IMR-90 (cell line): ENCODE results near the gene TSC2. TPM values are rescaled to one million over a fixed set of nuclear protein-coding genes. Genes with fewer than 3 reads are reported as not detected.
"Not testable (repeated sequence)": the region's sequence is repeated elsewhere in the genome, so short reads cannot be mapped to it uniquely, and the experiment has no call there.

ENCODE experiments used
- ATAC-seq: fragments of 200-7000 bp; cut with Tn5 transposase; 2 replicates; pipeline ENCODE4 v1.9.1; 2020; ENCODE audit warnings: low read depth, mild to moderate bottlenecking, moderate library complexity
- BruUV-seq: library from RNA; stranded (reverse); fragments of 400-500 nt; replicated peaks from 2 replicates; lab custom pipeline; 2021; lab: Mats Ljungman, UMichigan
- CTCF ChIA-PET: fragments of 300-600 bp; formaldehyde crosslinking; extraction: SDS; loops from one replicate; lab custom pipeline; 2021; ENCODE audit warnings: antibody characterized with exemption; lab: Yijun Ruan, JAX
- POLR2A ChIA-PET: fragments of 300-600 bp; sonication (Branson Sonifier 250); formaldehyde crosslinking; loops from one replicate; lab custom pipeline; 2022; ENCODE audit warnings: antibody characterized with exemption; ENCODE audit not compliant: unreplicated experiment; lab: Charles Lee
- DNase-seq: peaks from one replicate; pipeline ENCODE4 v3.0.0; 2013
- H2AFZ ChIP-seq: replicated peaks from 2 replicates; pipeline ENCODE3; 2013; ENCODE audit warnings: low read length, mild to moderate bottlenecking; ENCODE audit not compliant: poor library complexity
- H2AK5ac ChIP-seq: 2 replicates; pipeline ENCODE4 v1.6.1; 2013; ENCODE audit warnings: low read depth, low read length, inconsistent platforms
- H2AK9ac ChIP-seq: replicated peaks from 2 replicates; pipeline ENCODE3; 2013; ENCODE audit warnings: mild to moderate bottlenecking, low read depth, low read length, moderate library complexity; ENCODE audit not compliant: poor library complexity
- H2BK120ac ChIP-seq: 2 replicates; pipeline ENCODE4 v1.6.1; 2013; ENCODE audit warnings: low read depth, low read length, inconsistent platforms
- H2BK15ac ChIP-seq: 3 replicates; pipeline ENCODE4 v1.6.1; 2013; ENCODE audit warnings: low read depth, low read length, inconsistent platforms
- H2BK20ac ChIP-seq: 2 replicates; pipeline ENCODE4 v1.6.1; 2013; ENCODE audit warnings: low read depth, mild to moderate bottlenecking, inconsistent platforms, low read length, moderate library complexity
- H2BK5ac ChIP-seq: 2 replicates; pipeline ENCODE4 v1.6.1; 2013; ENCODE audit warnings: mild to moderate bottlenecking, low read depth, low read length, inconsistent platforms; ENCODE audit not compliant: poor library complexity, severe bottlenecking
- H3K14ac ChIP-seq: replicated peaks from 2 replicates; pipeline ENCODE4 v1.6.1; 2013; ENCODE audit warnings: low read depth, low read length, inconsistent platforms
- H3K18ac ChIP-seq: 2 replicates; pipeline ENCODE4 v1.6.1; 2013; ENCODE audit warnings: low read depth, low read length, control low read depth
- H3K23ac ChIP-seq: 2 replicates; pipeline ENCODE4 v1.6.1; 2013; ENCODE audit warnings: low read depth, low read length, inconsistent platforms
- H3K27ac ChIP-seq: 2 replicates; pipeline ENCODE4 v1.5.1; 2013; ENCODE audit warnings: mild to moderate bottlenecking, control low read depth, low read length; ENCODE audit not compliant: insufficient read depth
- H3K27me3 ChIP-seq: 2 replicates; pipeline ENCODE4 v1.6.1; 2013; ENCODE audit warnings: low read length; ENCODE audit not compliant: control insufficient read depth, insufficient read depth
- H3K36me3 ChIP-seq: 2 replicates; pipeline ENCODE4 v1.6.1; 2013; ENCODE audit warnings: low read length, mixed read lengths; ENCODE audit not compliant: control insufficient read depth, insufficient read depth
- H3K4ac ChIP-seq: 2 replicates; pipeline ENCODE4 v1.6.1; 2013; ENCODE audit warnings: low read depth, low read length, inconsistent platforms
- H3K4me1 ChIP-seq: 2 replicates; pipeline ENCODE4 v1.6.1; 2013; ENCODE audit warnings: low read length, mixed read lengths; ENCODE audit not compliant: control insufficient read depth, insufficient read depth
- H3K4me2 ChIP-seq: 2 replicates; pipeline ENCODE4 v1.6.1; 2013; ENCODE audit warnings: low read depth, mild to moderate bottlenecking, control low read depth, low read length, moderate library complexity
- H3K4me3 ChIP-seq: 2 replicates; pipeline ENCODE4 v1.5.1; 2013; ENCODE audit warnings: low read depth, mild to moderate bottlenecking, control low read depth, low read length, moderate library complexity; ENCODE audit not compliant: insufficient read depth
- H3K56ac ChIP-seq: 2 replicates; pipeline ENCODE4 v1.6.1; 2013; ENCODE audit warnings: low read length, inconsistent platforms; ENCODE audit not compliant: insufficient read depth; ENCODE audit errors: extremely low read depth
- H3K79me1 ChIP-seq, 2 experiments: 2 replicates each; pipeline ENCODE4 v1.6.1; 2013; ENCODE audit warnings: low read length in 2 of 2, inconsistent platforms in 1 of 2, low read depth in 1 of 2
- H3K9ac ChIP-seq: 2 replicates; pipeline ENCODE4 v1.6.1; 2013; ENCODE audit warnings: low read depth, low read length, control low read depth
- H3K9me1 ChIP-seq: 2 replicates; pipeline ENCODE4 v1.6.1; 2013; ENCODE audit warnings: low read length, inconsistent platforms; ENCODE audit not compliant: insufficient read depth
- H3K9me3 ChIP-seq: 2 replicates; pipeline ENCODE4 v1.6.1; 2013; ENCODE audit warnings: low read length; ENCODE audit not compliant: control insufficient read depth, insufficient read depth
- H4K20me1 ChIP-seq: 2 replicates; pipeline ENCODE4 v1.6.1; 2013; ENCODE audit warnings: low read length, inconsistent platforms; ENCODE audit not compliant: insufficient read depth
- H4K5ac ChIP-seq: 2 replicates; pipeline ENCODE4 v1.6.1; 2013; ENCODE audit warnings: mild to moderate bottlenecking, low read depth, low read length, control low read depth
- H4K8ac ChIP-seq, 2 experiments: 2 replicates each; pipeline ENCODE4 v1.6.1; 2013; ENCODE audit warnings: low read depth in 2 of 2, low read length in 2 of 2, control low read depth in 1 of 2, inconsistent platforms in 1 of 2
- H4K91ac ChIP-seq: 2 replicates; pipeline ENCODE4 v1.6.1; 2013; ENCODE audit warnings: low read depth, low read length, inconsistent platforms; ENCODE audit not compliant: insufficient read depth
- BHLHE40 ChIP-seq: fragments of 150-350 bp; IDR thresholded peaks from 2 replicates; pipeline ENCODE4 v1.6.1; 2016; ENCODE audit warnings: mild to moderate bottlenecking, low read depth, low read length
- MAZ ChIP-seq: IDR thresholded peaks from 2 replicates; pipeline ENCODE4 v1.6.1; 2012; ENCODE audit warnings: low read depth, mild to moderate bottlenecking, low read length, improper control_type of control experiment, moderate library complexity, borderline replicate concordance
- WGBS, 2 experiments: methylation state at CpG; one replicate each; pipeline versions ENCODE4 v1.1.5 to v1.1.7; 2013; ENCODE audit warnings: missing lambda C conversion rate in 2 of 2; ENCODE audit not compliant: insufficient read length in 1 of 2; ENCODE audit errors: extremely low coverage in 2 of 2; 5-methylcytosine and 5-hydroxymethylcytosine counted together
- dilution Hi-C: fragments of 300-500 bp; cut with HindIII; formaldehyde crosslinking; loops from one replicate; pipeline ENCODE4 v1.14.3; 2018; ENCODE audit warnings: low sequenced_read_pairs; ENCODE audit not compliant: unreplicated experiment
- in situ Hi-C: fragments of 300-500 bp; cut with MboI; formaldehyde crosslinking; loops from 3 replicates; pipeline ENCODE4 v1.14.3; 2019; ENCODE audit warnings: low sequenced_read_pairs, inconsistent platforms, mixed read lengths
- intact Hi-C: fragments of 100-400 bp; cut with micrococcal nuclease; formaldehyde crosslinking; loops from 2 replicates; pipeline ENCODE4 v1.10.0; 2022
- microRNA-seq, 2 experiments: library from miRNA; stranded (forward) in 1 of 2; unstranded in 1 of 2; fragments of 10-50 nt in 1 of 2; fragments of <30 nt in 1 of 2; gene quantifications in 1 of 2; microRNA quantifications in 1 of 2; one replicate each; pipeline versions ENCODE3 to v1.1.0; 2013 to 2020; ENCODE audit not compliant: insufficient read depth in 1 of 2, insufficient read length in 1 of 2, unreplicated experiment in 1 of 2
- polyA plus RNA-seq, 3 experiments: library from polyadenylated mRNA; depleted of rRNA; stranded (reverse); fragments of >200 nt; gene quantifications; 2 replicates each; pipeline ENCODE4 v1.2.3, GENCODE V29; 2012; ENCODE audit warnings: low replicate concordance in 1 of 3
- small RNA-seq, 5 experiments: library from RNA; depleted of rRNA; stranded (forward); fragments of <200 nt; gene quantifications; one replicate each; pipeline ENCODE3, GENCODE V24; 2012
- total RNA-seq: library from RNA; depleted of rRNA; stranded (reverse); fragments of >200 nt; gene quantifications from 2 replicates; pipeline ENCODE4 v1.2.3, GENCODE V29; 2012; rRNA removed

The TSC2 gene
- total and polyA plus RNA-seq, 2 of the 4 experiments (the other 2 are of a cell fraction), result 31.4 to 88.6 TPM

GRCh38 chr16:2135770-2136490 is 88.1 kb downstream of the TSC2 start, which contains the start of gene PKD1:
Gene PKD1, minus strand, starts transcription at chr16:2135898. Its CDS starts 209 bp downstream, at chr16:2135689.
- Histone ChIP-seq H4K8ac (peak within 1 kb of the TSS; percentile 78 to 86; a peak in 3 of 4 replicates), H3K4me3 (peak within 1 kb of the TSS; percentile 86), H3K9ac (peak within 1 kb of the TSS; percentile 88), H4K5ac (peak within 1 kb of the TSS; percentile 64; the same call in 1 of the 2 replicates), H3K4me2 (peak within 1 kb of the TSS; percentile 75), H3K27ac (peak within 1 kb of the TSS; percentile 91), H3K14ac (peak within 1 kb of the TSS; percentile 71), H2AFZ (peak within 1 kb of the TSS; percentile 87), H2BK5ac (peak within 1 kb of the TSS; percentile 69), H4K91ac (peak within 1 kb of the TSS; percentile 81; the same call in 1 of the 2 replicates), H3K4ac (peak within 1 kb of the TSS; percentile 89), H2AK5ac (peak within 1 kb of the TSS; percentile 75)
- POLR2A ChIA-PET, result interaction anchor here (0.6 kb wide), 1 partner anchor 11 kb away, joined by 3 read pairs; no protein-coding TSS in a partner anchor
- H2AK9ac ChIP-seq, CTCF ChIA-PET, H3K9me1 ChIP-seq, H3K56ac ChIP-seq, dilution Hi-C loops, H3K36me3 ChIP-seq, H4K20me1 ChIP-seq, H3K23ac ChIP-seq, H3K9me3 ChIP-seq, H3K4me1 ChIP-seq, BruUV-seq, H2BK120ac ChIP-seq, H3K27me3 ChIP-seq, H3K18ac ChIP-seq, H2BK20ac ChIP-seq, intact Hi-C loops, H2BK15ac ChIP-seq, in situ Hi-C loops, H3K79me1 ChIP-seq: not testable (repeated sequence)
- TF ChIP-seq MAZ (peak; percentile 55; the same call in 1 of the 2 replicates), BHLHE40 (peak; percentile 75)
- ATAC-seq (peak; percentile 89), DNase-seq (peak; percentile 94)
- WGBS, 2 experiments, result no CpG with 5 or more reads among the region's 81 CpGs

Small RNA genes within 50 kb of the gene (microRNA-seq; reads per million reads assigned to microRNA genes)
- gene MIR1225 (ENCODE audit: insufficient read depth in 1 of 2, insufficient read length in 1 of 2, unreplicated experiment in 1 of 2) (0 reads per million in 2 experiments), gene MIR3180-5 (ENCODE audit: insufficient read depth in 1 of 2, insufficient read length in 1 of 2, unreplicated experiment in 1 of 2) (0 reads per million in 2 experiments), gene MIR4516 (ENCODE audit: insufficient read depth in 1 of 2, insufficient read length in 1 of 2, unreplicated experiment in 1 of 2) (0 reads per million in 2 experiments), gene MIR6511B1 (ENCODE audit: unreplicated experiment) (not detected), gene RF00019 (ENCODE audit: insufficient read depth, insufficient read length) (not detected), gene RN7SL219P (ENCODE audit: insufficient read depth, insufficient read length) (not detected)

Small RNA genes within 50 kb of the gene (small RNA-seq; reads per million reads assigned to genes)
- gene MIR1225 (0 to 1.2 (median 0) reads per million in 5 experiments), gene MIR3180-5 (0 reads per million in 5 experiments), gene MIR4516 (0 reads per million in 5 experiments), gene RF00019 (0 reads per million in 5 experiments), gene RN7SL219P (0 reads per million in 5 experiments)

Other genes with a start within 250 kb of the TSC2 start
- gene HAGH, start 221.2 kb upstream of the TSC2 start, total RNA-seq, result 30.8 and 35.6 TPM in 2 replicates
- gene HAGH, start 221.2 kb upstream of the TSC2 start, polyA plus RNA-seq (2012; rRNA removed), result 52.2 and 58.6 TPM in 2 replicates
- 85.8 and 85.9 TPM in 2 replicates for gene FAHD1, start 220.8 kb upstream of the TSC2 start, total RNA-seq
- 65.3 and 81.8 TPM in 2 replicates for gene FAHD1, start 220.8 kb upstream of the TSC2 start, polyA plus RNA-seq (2012; rRNA removed)
- gene MEIOB, start 175.8 kb upstream of the TSC2 start, total RNA-seq, result under 0.01 TPM in 1 of 2 replicates, not detected in the other
- gene MEIOB, start 175.8 kb upstream of the TSC2 start, polyA plus RNA-seq (2012; rRNA removed), result 0.14 TPM in 1 of 2 replicates, not detected in the other
- gene HS3ST6, start 129.6 kb upstream of the TSC2 start, total RNA-seq, result not detected in 2 replicates
- gene HS3ST6, start 129.6 kb upstream of the TSC2 start, polyA plus RNA-seq (2012; rRNA removed), result not detected in 2 replicates
- gene MSRB1, start 104.8 kb upstream of the TSC2 start, total RNA-seq, result 11.9 and 17.0 TPM in 2 replicates
- gene MSRB1, start 104.8 kb upstream of the TSC2 start, polyA plus RNA-seq (2012; rRNA removed), result 32.3 and 35.1 TPM in 2 replicates
- gene RPL3L, start 93.3 kb upstream of the TSC2 start, total RNA-seq, result not detected in 2 replicates
- gene RPL3L, start 93.3 kb upstream of the TSC2 start, polyA plus RNA-seq (2012; rRNA removed), result not detected in 2 replicates
- gene NDUFB10, start 88.4 kb upstream of the TSC2 start, total RNA-seq, result 189 and 194 TPM in 2 replicates
- 220 and 287 TPM in 2 replicates for gene NDUFB10, start 88.4 kb upstream of the TSC2 start, polyA plus RNA-seq (2012; rRNA removed)
- gene RPS2, start 83.2 kb upstream of the TSC2 start, total RNA-seq, result 2,703 and 2,852 TPM in 2 replicates
- gene RPS2, start 83.2 kb upstream of the TSC2 start, polyA plus RNA-seq (2012; rRNA removed), result 6,941 and 7,712 TPM in 2 replicates
- gene RNF151, start 81.1 kb upstream of the TSC2 start, total RNA-seq, result not detected in 2 replicates
- gene RNF151, start 81.1 kb upstream of the TSC2 start, polyA plus RNA-seq (2012; rRNA removed), result not detected in 2 replicates
- gene TBL3, start 75.9 kb upstream of the TSC2 start, total RNA-seq, result 38.5 and 40.3 TPM in 2 replicates
- 60.8 and 61.5 TPM in 2 replicates for gene TBL3, start 75.9 kb upstream of the TSC2 start, polyA plus RNA-seq (2012; rRNA removed)
- not detected in 2 replicates for gene NOXO1, start 66.5 kb upstream of the TSC2 start, total RNA-seq
- gene NOXO1, start 66.5 kb upstream of the TSC2 start, polyA plus RNA-seq (2012; rRNA removed), result 0.32 and 0.56 TPM in 2 replicates
- gene GFER, start 63.8 kb upstream of the TSC2 start, total RNA-seq, result 6.8 and 8.6 TPM in 2 replicates
- gene GFER, start 63.8 kb upstream of the TSC2 start, polyA plus RNA-seq (2012; rRNA removed), result 19.8 and 28.0 TPM in 2 replicates
- 1.8 and 1.9 TPM in 2 replicates for gene SYNGR3, start 58.0 kb upstream of the TSC2 start, total RNA-seq
- 5.8 and 6.6 TPM in 2 replicates for gene SYNGR3, start 58.0 kb upstream of the TSC2 start, polyA plus RNA-seq (2012; rRNA removed)
- gene ZNF598, start 38.2 kb upstream of the TSC2 start, total RNA-seq, result 3.4 and 4.4 TPM in 2 replicates
- 36.4 and 40.6 TPM in 2 replicates for gene ZNF598, start 38.2 kb upstream of the TSC2 start, polyA plus RNA-seq (2012; rRNA removed)
- 0.18 TPM in 1 of 2 replicates, not detected in the other for gene NPW, start 28.2 kb upstream of the TSC2 start, total RNA-seq
- 2.0 and 3.7 TPM in 2 replicates for gene NPW, start 28.2 kb upstream of the TSC2 start, polyA plus RNA-seq (2012; rRNA removed)
- 18.6 and 20.8 TPM in 2 replicates for gene NHERF2, start 21.1 kb upstream of the TSC2 start, total RNA-seq
- gene NHERF2, start 21.1 kb upstream of the TSC2 start, polyA plus RNA-seq (2012; rRNA removed), result 77.8 and 96.6 TPM in 2 replicates
- 22.8 and 28.1 TPM in 2 replicates for gene NTHL1, start 151 bp upstream of the TSC2 start, total RNA-seq
- 28.0 and 33.3 TPM in 2 replicates for gene NTHL1, start 151 bp upstream of the TSC2 start, polyA plus RNA-seq (2012; rRNA removed)
- gene PKD1, start 87.9 kb downstream of the TSC2 start, total RNA-seq, result 7.9 and 15.6 TPM in 2 replicates
- 97.3 and 118 TPM in 2 replicates for gene PKD1, start 87.9 kb downstream of the TSC2 start, polyA plus RNA-seq (2012; rRNA removed)
- 1.1 TPM in 2 replicates for gene RAB26, start 100.6 kb downstream of the TSC2 start, total RNA-seq
- 4.5 and 4.8 TPM in 2 replicates for gene RAB26, start 100.6 kb downstream of the TSC2 start, polyA plus RNA-seq (2012; rRNA removed)
- gene TRAF7, start 107.8 kb downstream of the TSC2 start, total RNA-seq, result 26.4 and 29.6 TPM in 2 replicates
- 52.6 and 55.1 TPM in 2 replicates for gene TRAF7, start 107.8 kb downstream of the TSC2 start, polyA plus RNA-seq (2012; rRNA removed)
- gene CASKIN1, start 148.6 kb downstream of the TSC2 start, total RNA-seq, result not detected in 2 replicates
- gene CASKIN1, start 148.6 kb downstream of the TSC2 start, polyA plus RNA-seq (2012; rRNA removed), result 0.05 and 0.06 TPM in 2 replicates
- 34.4 and 50.3 TPM in 2 replicates for gene MLST8, start 157.5 kb downstream of the TSC2 start, total RNA-seq
- 93.7 and 94.1 TPM in 2 replicates for gene MLST8, start 157.5 kb downstream of the TSC2 start, polyA plus RNA-seq (2012; rRNA removed)
- gene BRICD5, start 162.9 kb downstream of the TSC2 start, total RNA-seq, result 0.18 and 0.28 TPM in 2 replicates
- 0.94 and 1.5 TPM in 2 replicates for gene BRICD5, start 162.9 kb downstream of the TSC2 start, polyA plus RNA-seq (2012; rRNA removed)
- gene PGP, start 166.9 kb downstream of the TSC2 start, total RNA-seq, result 4.1 and 5.8 TPM in 2 replicates
- gene PGP, start 166.9 kb downstream of the TSC2 start, polyA plus RNA-seq (2012; rRNA removed), result 9.4 and 13.5 TPM in 2 replicates
- 13.1 and 25.0 TPM in 2 replicates for gene E4F1, start 175.6 kb downstream of the TSC2 start, total RNA-seq
- 33.0 and 39.6 TPM in 2 replicates for gene E4F1, start 175.6 kb downstream of the TSC2 start, polyA plus RNA-seq (2012; rRNA removed)
- gene DNASE1L2, start 188.5 kb downstream of the TSC2 start, total RNA-seq, result 0.18 and 0.28 TPM in 2 replicates
- 0.75 and 1.5 TPM in 2 replicates for gene DNASE1L2, start 188.5 kb downstream of the TSC2 start, polyA plus RNA-seq (2012; rRNA removed)
- 20.3 TPM in 2 replicates for gene ECI1, start 203.6 kb downstream of the TSC2 start, total RNA-seq
- 30.1 and 42.0 TPM in 2 replicates for gene ECI1, start 203.6 kb downstream of the TSC2 start, polyA plus RNA-seq (2012; rRNA removed)
- 57.5 and 65.0 TPM in 2 replicates for gene RNPS1, start 220.1 kb downstream of the TSC2 start, total RNA-seq
- 192 and 194 TPM in 2 replicates for gene RNPS1, start 220.1 kb downstream of the TSC2 start, polyA plus RNA-seq (2012; rRNA removed)